Renal cortex interstitium (tissue), 11 donors: ENCODE data around the gene IRF9. TPM values are rescaled to one million over a fixed set of nuclear protein-coding genes. Genes with fewer than 3 reads are reported as not detected.

Experiments
- DNase-seq, 11 donors: peaks; one replicate each; pipeline ENCODE4 v3.0.0-alpha.2; 2013; ENCODE audit warnings: low read depth in 9 of 11, low spot score in 4 of 11; ENCODE audit errors: extremely low read depth in 1 of 11
- polyA plus RNA-seq, 3 donors: library from polyadenylated mRNA; unstranded; fragments of 120-200 nt; gene quantifications; one replicate each; pipeline ENCODE4 v1.2.1, GENCODE V29; 2013; ENCODE audit not compliant: insufficient read length in 3 of 3

IRF9 gene
- polyA plus RNA-seq, 3 donors: 56.3 to 66.1 (median 58.3) TPM

GRCh38 chr14:24164518-24164991, 3.5 kb downstream of the IRF9 start:
- no peak for DNase-seq

GRCh38 chr14:24165785-24166184, 4.7 kb downstream of the IRF9 start:
- DNase-seq: no peak

GRCh38 chr14:24167469-24168114, 6.5 kb downstream of the IRF9 start:
- no peak for DNase-seq

GRCh38 chr14:24171422-24172260, 10.6 kb downstream of the IRF9 start, which contains the start of gene REC8:
Gene REC8, plus strand, starts transcription at chr14:24172080. Its CDS starts 473 bp downstream, at chr14:24172553.
- peak in 9 of 11 donors; percentile 85 to 96 (median 90) for DNase-seq

- no peak for DNase-seq
Observed at GRCh38 chr14:24172261-24172860, 11.3 kb downstream of the IRF9 start.

GRCh38 chr14:24172871-24173281, 11.8 kb downstream of the IRF9 start:
- no peak for DNase-seq

GRCh38 chr14:24176599-24176998, 15.5 kb downstream of the IRF9 start:
- DNase-seq: no peak

GRCh38 chr14:24177041-24177825, 16.2 kb downstream of the IRF9 start:
- DNase-seq: no peak

GRCh38 chr14:24177891-24178290, 16.8 kb downstream of the IRF9 start:
- DNase-seq: no peak

GRCh38 chr14:24178399-24179178, 17.5 kb downstream of the IRF9 start:
- no peak for DNase-seq

GRCh38 chr14:24179294-24179960, 18.4 kb downstream of the IRF9 start:
- no peak for DNase-seq

- peak in 4 of 11 donors; percentile 20 to 62 (median 52) for DNase-seq
Observed at GRCh38 chr14:24179961-24180796, 19.1 kb downstream of the IRF9 start.

GRCh38 chr14:24181371-24182077, 20.5 kb downstream of the IRF9 start:
- DNase-seq: no peak

GRCh38 chr14:24182110-24182882, 21.2 kb downstream of the IRF9 start:
- no peak for DNase-seq

- no peak for DNase-seq
Observed at GRCh38 chr14:24183014-24183481, 22.0 kb downstream of the IRF9 start.
